Renal cortex interstitium (tissue), 11 donors: ENCODE measurements around the gene STAB1. TPM values are rescaled to one million over a fixed set of nuclear protein-coding genes. Genes with fewer than 3 reads are reported as not detected.

Experiments used
- DNase-seq, 11 donors: peaks; one replicate each; pipeline ENCODE4 v3.0.0-alpha.2; 2013; ENCODE audit warnings: low read depth in 9 of 11, low spot score in 4 of 11; ENCODE audit errors: extremely low read depth in 1 of 11
- polyA plus RNA-seq, 3 donors: library from polyadenylated mRNA; unstranded; fragments of 120-200 nt; gene quantifications; one replicate each; pipeline ENCODE4 v1.2.1, GENCODE V29; 2013; ENCODE audit not compliant: insufficient read length in 3 of 3

Gene STAB1
- polyA plus RNA-seq, 3 donors: 33.9 to 45.5 (median 44.6) TPM

DNA sequence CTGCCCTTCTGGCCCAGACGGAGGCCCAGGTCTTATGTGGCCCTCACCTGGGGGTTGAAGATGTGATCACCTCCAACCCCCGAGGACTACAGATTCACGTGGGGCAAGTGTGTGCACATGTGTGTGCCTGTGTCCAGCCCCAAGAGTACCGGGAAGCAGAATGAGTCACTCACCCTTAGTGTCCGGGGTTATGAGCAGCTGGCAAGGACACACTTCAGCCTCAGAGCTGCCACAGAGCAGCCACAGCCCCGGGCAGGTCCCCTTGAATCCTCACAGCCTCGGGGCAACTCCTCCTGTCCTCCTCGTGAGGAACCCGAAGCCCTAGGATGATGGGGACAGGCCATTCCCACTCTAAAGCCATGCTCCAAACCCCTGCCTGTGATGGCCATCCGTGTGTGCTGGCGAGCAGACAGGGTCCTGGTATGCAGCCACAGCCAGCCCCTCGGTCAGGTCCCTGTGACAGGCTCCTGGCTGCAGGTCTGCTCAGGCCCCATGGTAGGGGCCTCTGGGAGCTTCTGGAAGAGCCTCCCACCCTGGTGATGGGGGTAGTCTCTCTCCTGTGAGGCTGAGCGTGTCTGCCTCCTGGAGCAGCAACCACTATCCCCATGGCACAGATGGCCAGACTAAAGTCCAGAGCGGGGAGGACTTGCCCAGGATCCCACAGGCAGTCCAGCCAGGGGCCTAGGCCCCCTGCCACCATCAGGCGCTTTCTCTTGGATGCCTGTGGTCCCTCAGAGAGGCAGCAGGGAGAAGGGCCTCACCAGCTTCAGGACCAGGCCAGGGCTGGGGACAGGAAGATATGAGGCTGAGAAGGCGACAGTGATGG is 852 bp downstream of the STAB1 start:
- DNase-seq: no peak

- DNase-seq: no peak
These were observed 3.3 kb downstream of the STAB1 start for GRCh38 chr3:52498137-52499054.

DNA sequence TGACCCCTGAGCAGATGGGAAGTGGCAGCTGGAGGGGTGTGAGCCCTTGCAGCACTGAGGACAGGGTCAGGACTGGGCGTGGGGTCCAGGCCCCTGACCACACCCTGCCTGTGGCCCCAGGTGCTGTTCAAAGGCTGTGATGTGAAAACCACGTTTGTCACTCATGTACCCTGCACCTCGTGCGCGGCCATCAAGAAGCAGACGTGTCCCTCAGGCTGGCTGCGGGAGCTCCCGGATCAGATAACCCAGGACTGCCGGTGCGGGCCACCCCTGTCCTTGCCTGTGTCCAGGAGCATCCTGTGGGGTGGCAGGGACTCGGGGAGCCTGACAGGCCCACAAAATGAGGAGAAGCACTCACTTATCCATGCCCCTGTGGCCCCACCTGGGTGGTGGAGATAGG is 5.9 kb downstream of the STAB1 start:
- no peak for DNase-seq

- DNase-seq: no peak
These were observed 6.9 kb downstream of the STAB1 start for GRCh38 chr3:52502001-52502400.

DNA sequence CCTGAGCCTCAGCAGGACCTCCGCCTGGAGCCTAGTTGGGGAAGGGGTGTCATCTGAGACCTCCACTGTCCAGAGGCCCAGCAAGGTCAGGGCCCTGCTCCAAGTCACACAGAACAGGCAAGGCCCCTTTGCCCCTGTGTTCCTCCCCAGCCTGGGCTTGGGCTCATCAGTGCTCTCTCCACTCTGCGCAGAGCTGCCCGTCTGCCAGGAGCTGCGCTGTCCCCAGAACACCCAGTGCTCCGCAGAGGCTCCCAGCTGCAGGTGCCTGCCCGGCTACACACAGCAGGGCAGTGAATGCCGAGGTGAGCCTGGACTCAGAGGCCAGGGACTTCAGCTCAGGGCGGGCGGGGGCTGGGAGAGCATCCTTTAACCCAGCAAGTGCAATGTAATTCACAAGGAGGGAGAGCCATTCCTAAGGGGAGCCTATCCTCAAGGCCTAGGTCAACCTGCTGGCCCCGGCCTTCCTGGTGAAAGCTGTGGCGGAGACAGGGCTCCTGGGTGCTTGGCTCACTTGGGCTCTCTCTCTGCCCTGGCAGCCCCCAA is 7.7 kb downstream of the STAB1 start:
- no peak for DNase-seq

DNA sequence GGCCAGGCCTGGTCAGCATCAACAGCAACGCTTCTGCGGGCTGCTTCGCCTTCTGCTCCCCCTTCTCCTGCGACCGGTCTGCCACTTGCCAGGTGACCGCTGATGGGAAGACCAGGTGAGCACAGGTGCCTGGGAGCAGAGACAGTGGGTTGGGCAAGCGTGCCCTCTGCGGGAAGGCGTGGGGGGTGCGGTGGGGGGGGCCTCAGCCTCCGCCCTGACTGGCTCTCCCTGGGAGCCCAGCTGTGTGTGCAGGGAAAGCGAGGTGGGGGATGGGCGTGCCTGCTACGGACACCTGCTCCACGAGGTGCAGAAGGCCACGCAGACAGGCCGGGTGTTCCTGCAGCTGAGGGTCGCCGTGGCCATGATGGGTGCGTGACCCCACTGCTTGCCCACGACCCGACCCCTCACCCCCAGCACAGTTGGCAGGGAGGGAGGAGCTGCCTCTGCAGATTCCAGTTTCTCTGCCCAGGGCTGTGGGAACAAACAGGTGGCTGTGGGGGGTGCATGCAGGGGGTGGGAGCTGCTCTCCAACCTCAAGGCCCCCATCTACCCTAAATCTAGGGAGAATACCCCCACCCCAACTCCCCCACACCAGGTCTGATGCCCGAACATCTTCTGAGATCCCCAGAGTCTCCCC is 8.8 kb downstream of the STAB1 start:
- DNase-seq: no peak

GRCh38 chr3:52504977-52505376 is 9.8 kb downstream of the STAB1 start:
- DNase-seq: no peak

DNA sequence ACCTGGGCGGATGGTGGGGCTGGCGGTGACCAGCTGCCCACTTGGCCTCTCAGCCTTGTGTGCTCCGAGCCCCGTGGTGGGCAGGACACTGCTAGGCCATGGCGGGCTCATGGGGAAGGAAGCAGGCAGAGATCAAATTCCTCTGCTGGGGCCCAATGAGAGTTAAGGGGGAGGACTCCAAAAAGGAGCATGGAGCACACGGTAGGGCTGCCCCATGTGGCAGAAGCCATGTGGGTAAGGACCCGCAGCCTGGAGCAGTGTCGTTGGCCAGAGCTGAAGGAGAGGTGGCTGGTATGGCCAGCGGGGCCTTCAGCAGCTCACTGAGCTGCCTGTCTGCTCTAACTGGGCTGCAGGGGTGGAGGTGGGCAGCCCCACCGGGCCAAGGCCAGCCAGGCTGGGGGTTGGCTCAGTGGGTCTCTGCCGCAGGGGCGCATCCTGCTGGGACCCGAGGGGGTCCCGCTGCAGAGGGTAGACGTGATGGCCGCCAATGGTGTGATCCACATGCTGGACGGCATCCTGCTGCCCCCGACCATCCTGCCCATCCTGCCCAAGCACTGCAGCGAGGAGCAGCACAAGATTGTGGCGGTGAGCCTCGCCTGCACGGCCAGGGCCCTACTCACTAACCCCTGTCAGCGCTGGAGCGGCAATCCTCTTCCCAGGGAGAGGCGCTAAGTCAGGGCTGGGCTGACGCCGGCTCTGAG is 11.3 kb downstream of the STAB1 start:
- no peak for DNase-seq

GRCh38 chr3:52507359-52507758 is 12.2 kb downstream of the STAB1 start:
- no peak for DNase-seq

- DNase-seq: no peak
These were observed 14.7 kb downstream of the STAB1 start for GRCh38 chr3:52509753-52510328.

- no peak for DNase-seq
These were observed 16.4 kb downstream of the STAB1 start for GRCh38 chr3:52511509-52511908.

DNA sequence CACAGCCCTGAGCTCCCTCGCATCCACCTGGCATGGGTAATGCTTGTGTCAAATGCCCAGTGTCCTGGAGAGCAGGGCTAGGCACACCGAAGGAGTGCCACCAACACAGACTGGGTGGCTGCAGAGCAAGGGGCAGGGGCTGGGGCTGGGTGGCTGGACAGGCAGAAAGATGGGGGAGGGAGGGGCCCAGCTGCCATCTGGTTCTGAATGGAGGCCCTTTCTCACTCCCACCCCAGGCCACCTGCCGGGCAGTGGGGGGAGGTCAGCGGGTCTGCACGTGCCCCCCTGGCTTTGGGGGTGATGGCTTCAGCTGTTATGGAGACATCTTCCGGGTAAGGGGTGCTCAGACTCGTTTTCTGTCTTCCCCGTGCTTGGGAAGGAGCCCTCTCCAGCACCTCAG is 17.0 kb downstream of the STAB1 start:
- DNase-seq: no peak

DNA sequence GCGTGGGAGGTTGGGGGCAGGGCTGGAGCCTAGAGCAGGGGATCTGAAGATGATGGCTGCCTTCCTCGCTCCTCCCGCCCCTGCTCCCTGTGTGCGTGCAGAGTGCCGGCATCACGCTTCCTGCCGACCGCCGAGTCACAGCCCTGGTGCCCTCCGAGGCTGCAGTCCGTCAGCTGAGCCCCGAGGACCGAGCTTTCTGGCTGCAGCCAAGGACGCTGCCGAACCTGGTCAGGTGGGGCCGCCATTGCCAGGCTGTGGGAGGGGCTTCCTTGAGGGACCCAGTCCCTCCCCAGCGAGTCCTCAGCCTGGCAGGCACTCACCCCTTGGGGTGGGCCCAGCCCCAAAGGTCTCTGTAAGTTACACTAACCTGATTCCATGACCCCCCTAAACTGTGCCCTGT is 17.6 kb downstream of the STAB1 start:
- DNase-seq: no peak

DNA sequence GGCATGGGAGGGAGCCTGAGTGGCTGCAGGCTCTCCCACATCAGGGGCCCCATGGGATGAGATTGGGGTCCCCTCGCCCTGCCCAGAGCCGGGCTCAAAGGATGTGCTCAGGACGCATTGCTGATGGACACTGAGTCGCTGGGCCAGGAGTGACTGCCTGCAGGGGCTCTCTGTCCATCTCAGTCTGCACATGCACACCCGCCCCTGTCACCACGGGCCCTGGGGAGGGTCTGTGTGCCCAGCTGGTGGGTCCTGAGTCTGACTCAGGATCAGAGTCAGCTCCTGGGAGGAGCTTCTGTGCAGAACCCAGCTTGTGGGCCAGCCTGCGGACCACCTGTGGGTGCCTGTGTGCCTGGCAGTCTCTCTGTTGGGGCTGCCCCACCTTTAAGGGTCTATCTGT is 18.1 kb downstream of the STAB1 start:
- DNase-seq: no peak

DNA sequence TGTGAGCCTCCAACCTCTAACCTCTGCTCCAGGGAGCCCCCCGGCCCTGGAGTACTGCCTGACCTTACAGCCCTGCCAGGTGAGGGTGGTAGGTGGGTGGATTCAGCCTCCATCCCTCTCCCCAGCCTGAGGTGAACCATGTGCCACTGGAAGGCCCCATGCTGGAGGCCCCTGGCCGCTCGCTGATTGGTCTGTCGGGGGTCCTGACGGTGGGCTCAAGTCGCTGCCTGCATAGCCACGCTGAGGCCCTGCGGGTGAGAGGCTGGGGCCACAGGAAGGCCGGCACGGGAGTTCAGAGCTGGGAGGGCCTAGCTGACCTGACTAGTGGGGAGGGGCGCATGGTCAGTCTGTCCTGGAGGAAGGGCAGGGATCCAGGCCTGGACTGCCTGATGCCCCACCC is 19.4 kb downstream of the STAB1 start:
- no peak for DNase-seq

- no peak for DNase-seq
These were observed 20.1 kb downstream of the STAB1 start for GRCh38 chr3:52515192-52515591.

GRCh38 chr3:52516509-52517195 is 21.5 kb downstream of the STAB1 start:
- DNase-seq: no peak
